Small intestine (tissue), 16 donors: ENCODE data around the gene OPN1MW. TPM values are rescaled to one million over a fixed set of nuclear protein-coding genes. Genes with fewer than 3 reads are reported as not detected.
"Not testable (repeated sequence)": the region's sequence is repeated elsewhere in the genome, so short reads cannot be mapped to it uniquely, and the experiment has no call there.

Experiments
- DNase-seq, 2 donors: peaks; one replicate each; pipeline versions ENCODE4 v3.0.0 to v3.0.0-alpha.2; 2013
- FAIRE-seq: peaks from 2 replicates; lab custom pipeline; 2012; peaks lifted over from hg19 to GRCh38; lab: Jason Lieb, UNC
- H3K27ac ChIP-seq, 3 donors: one replicate each; pipeline ENCODE4 v1.5.1; 2013; ENCODE audit warnings: low read length in 2 of 3, mild to moderate bottlenecking in 2 of 3, control low read depth in 1 of 3, inconsistent platforms in 1 of 3, low read depth in 1 of 3, moderate library complexity in 1 of 3
- H3K27me3 ChIP-seq, 3 donors: one replicate each; pipeline ENCODE4 v1.6.1; 2013; ENCODE audit warnings: low read length in 3 of 3, inconsistent platforms in 1 of 3; ENCODE audit not compliant: control insufficient read depth in 3 of 3, insufficient read depth in 3 of 3
- H3K36me3 ChIP-seq, 3 donors: one replicate each; pipeline ENCODE4 v1.6.1; 2013; ENCODE audit warnings: low read length in 3 of 3, inconsistent platforms in 1 of 3, low read depth in 1 of 3, mild to moderate bottlenecking in 1 of 3, moderate library complexity in 1 of 3; ENCODE audit not compliant: control insufficient read depth in 3 of 3, insufficient read depth in 2 of 3
- H3K4me1 ChIP-seq, 3 donors: one replicate each; pipeline ENCODE4 v1.6.1; 2013; ENCODE audit warnings: low read length in 2 of 3, inconsistent platforms in 1 of 3, low read depth in 1 of 3, mild to moderate bottlenecking in 1 of 3, moderate library complexity in 1 of 3; ENCODE audit not compliant: control insufficient read depth in 3 of 3, insufficient read depth in 2 of 3
- H3K4me3 ChIP-seq, 3 donors: one replicate each; pipeline ENCODE4 v1.5.1; 2013; ENCODE audit warnings: low read length in 3 of 3, control low read depth in 1 of 3, inconsistent platforms in 1 of 3, low read depth in 1 of 3, mild to moderate bottlenecking in 1 of 3, moderate library complexity in 1 of 3
- H3K9me3 ChIP-seq, 2 donors: one replicate each; pipeline ENCODE4 v1.6.1; 2013; ENCODE audit warnings: low read depth in 1 of 2, low read length in 1 of 2; ENCODE audit not compliant: control insufficient read depth in 2 of 2, insufficient read depth in 1 of 2
- WGBS, 3 donors: extraction: QIAGEN DNeasy Blood & Tissue Kit; methylation state at CpG; one replicate each; pipeline ENCODE4 v1.1.7; 2013; 5-methylcytosine and 5-hydroxymethylcytosine counted together
- long read RNA-seq, 10 donors: transcript quantifications; one replicate each; lab custom pipeline, GENCODE V29; 2026
- polyA plus RNA-seq, 4 donors: library from polyadenylated mRNA; stranded (reverse) in 3 of 4; unstranded in 1 of 4; fragments of 200-250 nt in 3 of 4; fragments of 120-200 nt in 1 of 4; gene quantifications; one replicate each; pipeline versions ENCODE4 v1.2.1 to v1.2.3, GENCODE V29; 2013
- donor health status: healthy with polysubstance abuse.
- donor health status: control.
- donor health status: control.
- donor health status: Bipolar disorder and iron deficiency.
- donor health status: healthy.

Gene OPN1MW
- not detected for polyA plus RNA-seq
- long read RNA-seq, donor 1, result 0 reads
- long read RNA-seq, donor 2, result 0 reads
- long read RNA-seq, donor 3, result 0 reads
- long read RNA-seq, donor 4, result 0 reads
- long read RNA-seq, donor 5, result 0 reads
- long read RNA-seq, donor 6, result 0 reads
- long read RNA-seq, donor 7, result 0 reads
- long read RNA-seq, donor 8, result 0 reads
- long read RNA-seq, donor 9, result 0 reads
- long read RNA-seq, donor 10, result 0 reads

DNA sequence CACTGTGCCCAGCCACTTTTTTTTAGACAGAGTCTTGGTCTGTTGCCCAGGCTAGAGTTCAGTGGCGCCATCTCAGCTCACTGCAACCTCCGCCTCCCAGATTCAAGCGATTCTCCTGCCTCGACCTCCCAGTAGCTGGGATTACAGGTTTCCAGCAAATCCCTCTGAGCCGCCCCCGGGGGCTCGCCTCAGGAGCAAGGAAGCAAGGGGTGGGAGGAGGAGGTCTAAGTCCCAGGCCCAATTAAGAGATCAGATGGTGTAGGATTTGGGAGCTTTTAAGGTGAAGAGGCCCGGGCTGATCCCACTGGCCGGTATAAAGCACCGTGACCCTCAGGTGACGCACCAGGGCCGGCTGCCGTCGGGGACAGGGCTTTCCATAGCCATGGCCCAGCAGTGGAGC is at the start of gene OPN1MW:
TSS of gene OPN1MW (plus strand) at position 301 of the 400 bp plus-strand sequence. CDS start at position 383, 82 bp downstream.
- H3K36me3 ChIP-seq, H3K27me3 ChIP-seq, H3K4me1 ChIP-seq, DNase-seq, H3K4me3 ChIP-seq, H3K9me3 ChIP-seq, H3K27ac ChIP-seq, FAIRE-seq: not testable (repeated sequence)
- WGBS, 3 donors, result no CpG with 5 or more reads among the region's 14 CpGs

DNA sequence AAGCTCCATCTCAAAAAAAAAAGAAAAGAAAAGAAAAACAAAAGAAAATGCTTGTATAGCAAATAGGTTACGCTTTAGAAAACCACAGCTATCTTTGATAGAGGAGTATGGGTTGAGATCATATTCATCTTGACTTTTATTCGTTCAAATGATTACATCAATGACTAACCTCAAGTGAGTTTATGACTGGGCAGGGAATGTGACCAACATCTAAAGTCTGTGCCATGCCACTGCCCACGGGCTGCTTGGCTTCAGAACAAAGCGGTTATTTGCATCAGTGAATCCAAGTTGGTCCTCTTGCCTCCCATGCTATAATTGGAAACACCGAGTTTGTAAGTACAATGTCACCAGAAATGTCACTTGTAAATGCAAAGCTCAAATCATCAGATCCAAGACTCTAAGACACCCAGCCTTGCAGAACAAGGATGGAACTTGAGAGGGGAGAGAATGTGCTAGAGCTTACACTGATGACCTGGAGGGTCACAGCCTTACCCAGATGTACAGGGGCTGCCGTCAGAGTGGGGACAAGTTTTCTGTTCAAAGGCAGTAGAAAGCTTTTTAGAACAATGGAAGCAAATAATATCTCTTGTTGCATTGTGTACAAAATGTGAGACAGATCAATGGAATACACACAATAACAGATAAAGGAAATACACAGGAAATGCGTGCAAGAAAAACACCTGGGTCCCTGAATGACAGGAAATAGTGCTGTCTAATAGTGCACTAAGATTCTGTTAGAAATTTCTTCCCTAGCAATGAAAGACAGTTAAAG is 46.8 kb upstream of the OPN1MW start:
- DNase-seq (no peak), FAIRE-seq (no peak)
- no peaks in the 10 kb centered on the region for H3K36me3 ChIP-seq
- H3K4me1 ChIP-seq, result no peaks in the 10 kb centered on the region
- no peak overlapping the region for H3K4me3 ChIP-seq
- H3K27ac ChIP-seq, result peak overlapping the region in 2 of 3 donors; percentile 24 to 81
- WGBS, 3 donors, result 51 to 64% (median 55%) methylated on average over 7 of the region's 7 CpGs
- H3K9me3 ChIP-seq, result no peaks in the 10 kb centered on the region
- H3K27me3 ChIP-seq, result no peaks in the 10 kb centered on the region

DNA sequence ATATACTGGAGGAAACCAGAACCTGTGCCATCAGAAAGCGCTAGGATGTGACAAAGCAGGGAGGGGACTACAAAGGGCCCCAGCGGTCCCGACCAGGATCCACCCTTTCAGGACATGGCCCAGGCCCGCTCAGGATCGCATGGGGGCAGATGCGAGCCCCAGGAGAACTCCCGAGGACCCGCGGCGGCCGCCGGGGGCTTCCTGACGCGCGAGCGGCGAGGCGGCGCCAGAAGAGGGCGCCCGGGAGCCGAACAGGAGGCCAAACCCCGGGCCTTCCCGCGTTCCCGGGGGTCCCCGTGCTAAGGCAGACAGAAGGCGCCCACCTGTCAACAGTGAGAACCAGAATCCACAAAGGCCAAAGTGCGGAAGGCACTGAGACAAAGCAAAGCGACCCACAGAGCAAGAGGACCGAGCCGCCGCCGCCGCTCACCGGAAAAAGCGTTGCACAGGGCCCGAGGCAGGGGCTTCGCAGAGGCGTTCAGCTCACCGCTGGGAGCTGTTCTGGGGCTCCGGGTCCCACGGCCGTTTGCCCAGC is 45.7 kb upstream of the OPN1MW start:
- Histone ChIP-seq H3K4me3 (peak overlapping the region in 2 of 3 donors; percentile 14 to 19), H3K9me3 (no peaks in the 10 kb centered on the region), H3K27me3 (no peaks in the 10 kb centered on the region), H3K4me1 (no peaks in the 10 kb centered on the region), H3K36me3 (no peaks in the 10 kb centered on the region), H3K27ac (peak overlapping the region in 1 of 3 donors; percentile 70)
- DNase-seq (peak; percentile 26 to 78), FAIRE-seq (no peak)
- 1 to 30% (median 16%) methylated on average over 21 to 44 of the region's 44 CpGs for WGBS, 3 donors

DNA sequence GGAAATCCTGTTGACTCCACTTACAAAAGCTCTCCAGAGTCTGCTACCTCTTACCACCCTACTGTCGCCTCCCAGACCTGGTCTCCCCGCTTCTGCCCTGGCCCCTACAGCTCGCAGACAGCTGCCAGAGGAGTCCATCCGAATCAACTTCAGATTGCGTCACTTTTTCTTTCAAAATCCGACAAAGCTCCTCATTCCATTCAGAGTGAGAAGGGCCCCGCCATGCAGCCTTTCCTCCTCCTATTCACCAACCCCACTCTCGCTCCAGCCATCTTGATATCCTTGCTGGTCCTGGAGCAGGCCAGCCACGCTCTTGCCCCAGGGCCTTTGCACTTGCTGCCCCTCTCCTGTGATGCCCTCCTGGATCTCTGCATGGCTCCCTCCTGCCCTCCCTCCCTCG is 43.5 kb upstream of the OPN1MW start:
- H3K36me3 ChIP-seq, result no peaks in the 10 kb centered on the region
- no peaks in the 10 kb centered on the region for H3K27me3 ChIP-seq
- H3K27ac ChIP-seq, result no peak overlapping the region
- no peaks in the 10 kb centered on the region for H3K4me1 ChIP-seq
- no peak for DNase-seq
- no peaks in the 10 kb centered on the region for H3K9me3 ChIP-seq
- H3K4me3 ChIP-seq, result no peak overlapping the region
- WGBS, 3 donors, result 82 to 93% (median 85%) methylated on average over 9 to 10 of the region's 10 CpGs
- no peak for FAIRE-seq

DNA sequence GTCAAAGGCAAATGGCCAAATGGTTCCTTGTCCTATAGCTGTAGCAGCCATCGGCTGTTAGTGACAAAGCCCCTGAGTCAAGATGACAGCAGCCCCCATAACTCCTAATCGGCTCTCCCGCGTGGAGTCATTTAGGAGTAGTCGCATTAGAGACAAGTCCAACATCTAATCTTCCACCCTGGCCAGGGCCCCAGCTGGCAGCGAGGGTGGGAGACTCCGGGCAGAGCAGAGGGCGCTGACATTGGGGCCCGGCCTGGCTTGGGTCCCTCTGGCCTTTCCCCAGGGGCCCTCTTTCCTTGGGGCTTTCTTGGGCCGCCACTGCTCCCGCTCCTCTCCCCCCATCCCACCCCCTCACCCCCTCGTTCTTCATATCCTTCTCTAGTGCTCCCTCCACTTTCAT is 42.2 kb upstream of the OPN1MW start:
- Histone ChIP-seq H3K9me3 (no peaks in the 10 kb centered on the region), H3K36me3 (no peaks in the 10 kb centered on the region), H3K27ac (no peak overlapping the region), H3K4me1 (no peaks in the 10 kb centered on the region), H3K4me3 (no peak overlapping the region), H3K27me3 (no peaks in the 10 kb centered on the region)
- FAIRE-seq (no peak), DNase-seq (no peak)
- 85 to 90% (median 88%) methylated on average over 10 to 12 of the region's 12 CpGs for WGBS, 3 donors

DNA sequence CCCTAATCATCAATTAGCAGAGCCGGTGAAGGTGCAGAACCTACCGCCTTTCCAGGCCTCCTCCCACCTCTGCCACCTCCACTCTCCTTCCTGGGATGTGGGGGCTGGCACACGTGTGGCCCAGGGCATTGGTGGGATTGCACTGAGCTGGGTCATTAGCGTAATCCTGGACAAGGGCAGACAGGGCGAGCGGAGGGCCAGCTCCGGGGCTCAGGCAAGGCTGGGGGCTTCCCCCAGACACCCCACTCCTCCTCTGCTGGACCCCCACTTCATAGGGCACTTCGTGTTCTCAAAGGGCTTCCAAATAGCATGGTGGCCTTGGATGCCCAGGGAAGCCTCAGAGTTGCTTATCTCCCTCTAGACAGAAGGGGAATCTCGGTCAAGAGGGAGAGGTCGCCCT is 41.7 kb upstream of the OPN1MW start:
- Histone ChIP-seq H3K4me1 (no peaks in the 10 kb centered on the region), H3K9me3 (no peaks in the 10 kb centered on the region), H3K4me3 (no peak overlapping the region), H3K36me3 (no peaks in the 10 kb centered on the region), H3K27me3 (no peaks in the 10 kb centered on the region), H3K27ac (no peak overlapping the region)
- WGBS, 3 donors, result 67 to 89% (median 72%) methylated on average over 6 to 10 of the region's 10 CpGs
- FAIRE-seq (no peak), DNase-seq (no peak)

DNA sequence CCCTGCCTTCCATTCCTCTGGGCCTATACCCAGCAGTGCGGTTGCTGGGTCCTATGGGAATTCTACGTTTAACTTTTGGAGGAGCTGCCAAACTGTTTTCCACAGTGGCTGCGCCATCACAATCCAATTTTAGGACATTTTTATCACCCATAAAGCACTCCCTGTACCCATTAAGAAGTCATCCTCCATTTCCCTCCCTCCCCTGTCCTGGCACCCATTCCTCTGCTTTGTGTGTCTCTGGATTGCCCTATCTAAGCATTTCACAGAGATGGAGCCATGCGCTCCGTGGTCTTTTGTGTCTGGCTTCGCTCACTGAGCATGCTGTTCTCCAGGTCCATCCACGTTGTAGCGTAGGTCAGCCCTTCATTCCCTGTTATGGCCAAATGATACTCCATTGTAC is 40.0 kb upstream of the OPN1MW start:
- no peaks in the 10 kb centered on the region for H3K27me3 ChIP-seq
- no peak overlapping the region for H3K27ac ChIP-seq
- DNase-seq (no peak), FAIRE-seq (no peak)
- 91 to 95% (median 94%) methylated on average over 8 of the region's 8 CpGs for WGBS, 3 donors
- H3K4me3 ChIP-seq, result no peak overlapping the region
- H3K36me3 ChIP-seq, result no peaks in the 10 kb centered on the region
- no peaks in the 10 kb centered on the region for H3K9me3 ChIP-seq
- no peaks in the 10 kb centered on the region for H3K4me1 ChIP-seq

DNA sequence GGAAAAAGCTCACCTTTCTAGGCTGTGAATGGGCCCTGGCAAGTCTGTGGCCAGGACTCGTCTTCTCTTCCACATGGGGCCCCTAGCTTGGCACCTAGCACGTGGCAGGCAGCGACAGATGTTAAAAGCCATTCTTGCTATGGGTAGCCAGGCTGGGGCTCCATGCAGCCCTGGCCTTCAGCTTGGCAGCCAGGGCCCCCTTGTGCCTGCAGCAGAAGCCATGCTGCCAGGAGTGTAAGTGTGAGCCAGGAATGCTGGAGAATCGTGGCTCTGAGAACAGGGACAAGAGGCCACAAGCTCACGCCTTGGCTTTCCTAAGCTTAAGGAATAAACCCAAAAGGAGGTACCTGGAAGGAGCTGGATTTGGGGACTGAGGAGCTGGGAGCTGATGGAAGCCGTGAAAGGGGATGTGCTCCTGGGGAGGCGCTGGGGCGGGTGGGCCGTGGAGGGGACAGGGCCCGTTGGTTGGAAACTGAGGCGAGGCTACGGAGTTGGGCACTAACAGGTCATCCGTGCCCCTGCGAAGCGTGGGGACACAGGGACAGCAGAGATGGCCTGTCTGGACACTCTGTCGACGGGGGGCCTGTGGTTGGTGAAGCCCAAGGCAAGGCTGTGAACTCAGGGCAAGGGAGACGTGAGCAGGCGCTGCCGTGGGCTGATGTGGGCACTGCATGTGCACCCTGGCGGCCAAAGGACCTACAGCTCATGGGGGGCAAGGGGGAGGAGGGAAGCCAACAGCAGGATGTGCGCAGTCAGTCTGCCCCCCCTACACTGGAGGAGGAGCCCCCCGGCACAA is 39.2 kb upstream of the OPN1MW start:
- Histone ChIP-seq H3K27ac (no peak overlapping the region), H3K9me3 (no peaks in the 10 kb centered on the region), H3K27me3 (no peaks in the 10 kb centered on the region), H3K4me3 (no peak overlapping the region), H3K36me3 (no peaks in the 10 kb centered on the region), H3K4me1 (no peaks in the 10 kb centered on the region)
- 80 to 89% (median 86%) methylated on average over 9 to 23 of the region's 23 CpGs for WGBS, 3 donors
- no peak for FAIRE-seq
- DNase-seq, result no peak
